ENCODE measurements around the gene BPIFB4. TPM values are rescaled to one million over a fixed set of nuclear protein-coding genes. Genes with fewer than 3 reads are reported as not detected.

The BPIFB4 gene
- total and polyA plus RNA-seq, 2 experiments from 2014 or later, result not detected

GRCh38 chr20:33063271-33063670 lies 16.2 kb upstream of the BPIFB4 start:
- Histone ChIP-seq H3F3A (ENCODE audit: insufficient read depth) (no peaks in the 10 kb centered on the region), H3K4me2 (ENCODE audit: unreplicated experiment) (no peak overlapping the region), H3K9ac (no peak overlapping the region), H3K27ac (no peak overlapping the region), H4K20me1 (ENCODE audit: insufficient read depth) (no peaks in the 10 kb centered on the region), H3K27me3 (replicated peaks; ENCODE audit: insufficient read depth) (peaks cover 19% of the 10 kb centered on the region), H3K36me3 (ENCODE audit: low read depth) (no peaks in the 10 kb centered on the region), H3K9me2 (ENCODE audit: insufficient read depth) (no peaks in the 10 kb centered on the region), H3K79me2 (ENCODE audit: insufficient read depth) (no peaks in the 10 kb centered on the region), H3K4me3 (no peak overlapping the region), H3K4me1 (ENCODE audit: insufficient read depth) (no peaks in the 10 kb centered on the region), H2AFZ (no peak overlapping the region), H3K9me3 (ENCODE audit: low read depth) (no peaks in the 10 kb centered on the region)
- in situ Hi-C loops (cut with MboI), result no loop called here
- TF ChIP-seq EZH2phosphoT487 (IDR thresholded peaks at IDR 0.05; ENCODE audit: insufficient read depth, low read depth) (no peak), EZH2 (IDR thresholded peaks at IDR 0.05; ENCODE audit: insufficient read depth, poor library complexity, severe bottlenecking) (no peak)
- WGBS, 2 experiments (ENCODE audit: low coverage in 1 of 2, low lambda C conversion rate in 2 of 2, missing lambda C conversion rate in 2 of 2), result 65 to 72% methylated on average over 6 of the region's 6 CpGs
- no peak for DNase-seq

GRCh38 chr20:33064572-33065287 lies 14.7 kb upstream of the BPIFB4 start:
- WGBS, 2 experiments (ENCODE audit: low coverage in 1 of 2, low lambda C conversion rate in 2 of 2, missing lambda C conversion rate in 2 of 2), result 53 to 62% methylated on average over 11 of the region's 11 CpGs
- peaks cover 27% of the 10 kb centered on the region for H3K27me3 ChIP-seq (replicated peaks; ENCODE audit: insufficient read depth)
- H3K36me3 ChIP-seq (ENCODE audit: low read depth), result no peaks in the 10 kb centered on the region
- H3K4me3 ChIP-seq, result no peak overlapping the region
- H3K9ac ChIP-seq, result no peak overlapping the region
- no peak overlapping the region for H2AFZ ChIP-seq
- no peaks in the 10 kb centered on the region for H3K4me1 ChIP-seq (ENCODE audit: insufficient read depth)
- no peaks in the 10 kb centered on the region for H3K9me2 ChIP-seq (ENCODE audit: insufficient read depth)
- TF ChIP-seq EZH2 (IDR thresholded peaks at IDR 0.05; ENCODE audit: insufficient read depth, poor library complexity, severe bottlenecking), result no peak
- no peaks in the 10 kb centered on the region for H3K79me2 ChIP-seq (ENCODE audit: insufficient read depth)
- no peaks in the 10 kb centered on the region for H3F3A ChIP-seq (ENCODE audit: insufficient read depth)
- H3K4me2 ChIP-seq (ENCODE audit: unreplicated experiment), result no peak overlapping the region
- in situ Hi-C loops (cut with MboI), result no loop called here
- DNase-seq, result no peak
- H4K20me1 ChIP-seq (ENCODE audit: insufficient read depth), result no peaks in the 10 kb centered on the region
- no peak overlapping the region for H3K27ac ChIP-seq
- H3K9me3 ChIP-seq (ENCODE audit: low read depth), result no peaks in the 10 kb centered on the region

DNA sequence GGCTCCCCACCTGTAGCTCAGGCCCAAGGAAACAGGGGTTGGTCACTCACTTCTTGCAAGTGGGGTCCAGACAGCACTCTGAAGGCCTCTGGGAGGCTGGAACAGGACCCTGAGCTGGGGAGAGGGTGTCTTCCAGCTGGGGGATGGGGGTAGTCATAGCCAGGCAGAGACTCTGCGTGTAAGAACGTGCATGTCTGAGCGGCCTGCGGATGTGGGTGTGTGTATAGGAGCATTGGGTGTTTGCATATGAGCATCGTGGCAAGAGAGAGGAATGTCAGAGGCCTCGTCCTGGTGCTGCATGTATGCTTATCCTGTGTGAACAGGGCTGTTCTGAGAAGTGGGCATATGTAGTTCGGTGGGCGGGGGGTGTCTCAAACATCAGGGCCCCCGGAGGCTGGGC lies 13.7 kb upstream of the BPIFB4 start:
- H3K27me3 ChIP-seq (replicated peaks; ENCODE audit: insufficient read depth), result peaks cover 37% of the 10 kb centered on the region
- H3K9me2 ChIP-seq (ENCODE audit: insufficient read depth), result no peaks in the 10 kb centered on the region
- no peaks in the 10 kb centered on the region for H3K4me1 ChIP-seq (ENCODE audit: insufficient read depth)
- no peak overlapping the region for H3K27ac ChIP-seq
- H3K79me2 ChIP-seq (ENCODE audit: insufficient read depth), result no peaks in the 10 kb centered on the region
- TF ChIP-seq EZH2phosphoT487 (IDR thresholded peaks at IDR 0.05; ENCODE audit: insufficient read depth, low read depth) (no peak), EZH2 (IDR thresholded peaks at IDR 0.05; ENCODE audit: insufficient read depth, poor library complexity, severe bottlenecking) (no peak)
- H3K4me2 ChIP-seq (ENCODE audit: unreplicated experiment), result no peak overlapping the region
- WGBS, 2 experiments (ENCODE audit: low coverage in 1 of 2, low lambda C conversion rate in 2 of 2, missing lambda C conversion rate in 2 of 2), result 24 to 29% methylated on average over 9 of the region's 9 CpGs
- H3K9me3 ChIP-seq (ENCODE audit: low read depth), result no peaks in the 10 kb centered on the region
- no peak for DNase-seq
- in situ Hi-C loops (cut with MboI), result no loop called here
- H3K4me3 ChIP-seq, result no peak overlapping the region
- no peaks in the 10 kb centered on the region for H3K36me3 ChIP-seq (ENCODE audit: low read depth)
- no peak overlapping the region for H2AFZ ChIP-seq
- H4K20me1 ChIP-seq (ENCODE audit: insufficient read depth), result no peaks in the 10 kb centered on the region
- H3F3A ChIP-seq (ENCODE audit: insufficient read depth), result no peaks in the 10 kb centered on the region
- H3K9ac ChIP-seq, result no peak overlapping the region

DNA sequence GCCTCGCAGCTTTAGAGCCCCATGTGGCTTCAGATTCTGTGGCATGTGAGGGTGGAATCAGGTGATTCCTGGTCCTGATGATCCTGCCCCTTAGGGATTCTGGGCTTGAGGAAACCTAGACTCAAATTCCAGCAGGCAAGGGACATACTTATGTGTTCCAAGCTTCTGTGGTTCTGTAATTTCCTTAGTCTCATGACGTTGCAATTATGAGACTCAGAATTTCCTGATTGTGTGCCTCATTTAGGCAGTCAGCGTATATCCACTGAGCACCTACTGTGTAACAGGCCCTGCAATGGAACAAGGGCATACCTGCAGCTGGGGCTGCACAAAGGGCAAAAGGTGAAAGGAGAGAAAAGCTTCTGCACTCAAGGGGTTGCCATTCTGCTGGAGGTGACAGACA lies 11.6 kb upstream of the BPIFB4 start:
- no peaks in the 10 kb centered on the region for H4K20me1 ChIP-seq (ENCODE audit: insufficient read depth)
- H3K9me3 ChIP-seq (ENCODE audit: low read depth), result no peaks in the 10 kb centered on the region
- no peak overlapping the region for H2AFZ ChIP-seq
- H3K4me1 ChIP-seq (ENCODE audit: insufficient read depth), result no peaks in the 10 kb centered on the region
- peaks cover 48% of the 10 kb centered on the region for H3K27me3 ChIP-seq (replicated peaks; ENCODE audit: insufficient read depth)
- H3K36me3 ChIP-seq (ENCODE audit: low read depth), result no peaks in the 10 kb centered on the region
- H3F3A ChIP-seq (ENCODE audit: insufficient read depth), result no peaks in the 10 kb centered on the region
- DNase-seq, result no peak
- H3K4me3 ChIP-seq, result no peak overlapping the region
- H3K4me2 ChIP-seq (ENCODE audit: unreplicated experiment), result no peak overlapping the region
- no peaks in the 10 kb centered on the region for H3K9me2 ChIP-seq (ENCODE audit: insufficient read depth)
- in situ Hi-C loops (cut with MboI), result no loop called here
- TF ChIP-seq EZH2 (IDR thresholded peaks at IDR 0.05; ENCODE audit: insufficient read depth, poor library complexity, severe bottlenecking) (no peak), EZH2phosphoT487 (IDR thresholded peaks at IDR 0.05; ENCODE audit: insufficient read depth, low read depth) (no peak)
- no peak overlapping the region for H3K27ac ChIP-seq
- no peak overlapping the region for H3K9ac ChIP-seq
- WGBS, 2 experiments (ENCODE audit: low coverage in 1 of 2, low lambda C conversion rate in 2 of 2, missing lambda C conversion rate in 2 of 2), result 28 to 41% methylated on average over 3 of the region's 3 CpGs
- no peaks in the 10 kb centered on the region for H3K79me2 ChIP-seq (ENCODE audit: insufficient read depth)

Measured in GM23248 (cell line).